ENCODE measurements around the gene DIPK1A.

DNA sequence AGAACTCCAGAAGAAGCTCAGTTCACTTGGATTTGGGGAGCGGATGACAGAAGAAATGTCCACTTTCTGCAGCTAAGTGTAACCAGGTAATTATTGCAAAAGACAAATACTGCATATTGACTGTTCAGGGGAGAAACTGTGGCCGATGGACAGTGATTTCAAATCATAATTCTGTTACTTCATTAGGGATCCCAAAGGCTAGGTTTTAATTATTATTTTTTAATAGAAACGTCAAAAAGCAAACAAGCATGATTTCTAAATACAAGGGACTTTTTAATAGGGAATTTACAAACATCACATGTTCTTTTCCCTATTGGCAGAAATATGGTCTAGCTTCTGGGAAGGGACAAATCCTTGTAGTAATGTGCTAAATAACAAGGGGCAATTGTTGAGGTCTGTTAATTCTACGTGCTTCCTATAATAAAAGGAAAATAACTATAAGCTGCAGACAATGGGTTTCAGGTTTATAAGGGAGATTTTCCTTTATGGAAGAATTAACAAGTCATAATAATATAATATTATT lies 15.5 kb downstream of the DIPK1A start:
- TF ChIP-seq CTCF (IDR thresholded peaks at IDR 0.05) = no peak
- no peak for TF ChIP-seq ZFX (IDR thresholded peaks at IDR 0.05; ENCODE audit: borderline replicate concordance)
